Osteoblast (primary cell): Measurements from ENCODE around the gene LCN9. TPM values are rescaled to one million over a fixed set of nuclear protein-coding genes. Genes with fewer than 3 reads are reported as not detected.
"Not testable (repeated sequence)": the region's sequence is repeated elsewhere in the genome, so short reads cannot be mapped to it uniquely, and the experiment has no call there.

ENCODE experiments used
- DNase-seq: peaks from one replicate; pipeline ENCODE4 v3.0.0; 2011; ENCODE audit warnings: low spot score, mixed read lengths; ENCODE audit not compliant: insufficient read length; ENCODE audit errors: missing footprints
- H2AFZ ChIP-seq: 2 replicates; pipeline ENCODE4 v1.6.0; 2011; ENCODE audit warnings: mild to moderate bottlenecking, low read length
- H3K27ac ChIP-seq: 2 replicates; pipeline ENCODE4 v1.5.1; 2011; ENCODE audit warnings: mild to moderate bottlenecking, low read depth, low read length, moderate library complexity
- H3K27me3 ChIP-seq: 2 replicates; pipeline ENCODE4 v1.6.0; 2012; ENCODE audit warnings: mild to moderate bottlenecking, control low read depth, inconsistent platforms, low read length, moderate library complexity; ENCODE audit not compliant: insufficient read depth
- H3K36me3 ChIP-seq: 2 replicates; pipeline ENCODE4 v1.5.1; 2011; ENCODE audit warnings: mild to moderate bottlenecking, low read length, control low read depth, moderate library complexity; ENCODE audit not compliant: insufficient read depth
- H3K4me1 ChIP-seq: 2 replicates; pipeline ENCODE4 v1.5.1; 2011; ENCODE audit warnings: mild to moderate bottlenecking, low read length, control low read depth, moderate library complexity; ENCODE audit not compliant: insufficient read depth
- H3K4me2 ChIP-seq: 2 replicates; pipeline ENCODE4 v1.6.0; 2011; ENCODE audit warnings: mild to moderate bottlenecking, low read length; ENCODE audit not compliant: insufficient read depth
- H3K4me3 ChIP-seq: fragments of 200-600 bp; sonication (generic); 3 replicates; pipeline ENCODE4 v1.5.1; 2012; ENCODE audit warnings: mild to moderate bottlenecking, low read length, inconsistent platforms; ENCODE audit not compliant: insufficient read depth
- H3K79me2 ChIP-seq: 2 replicates; pipeline ENCODE4 v1.6.0; 2012; ENCODE audit warnings: mild to moderate bottlenecking, low read length, control low read depth, inconsistent platforms; ENCODE audit not compliant: insufficient read depth
- H3K9me3 ChIP-seq: 2 replicates; pipeline ENCODE4 v1.5.1; 2011; ENCODE audit warnings: low read depth, low read length, control low read depth
- H4K20me1 ChIP-seq: 2 replicates; pipeline ENCODE4 v1.6.0; 2012; ENCODE audit warnings: mild to moderate bottlenecking, low read length, control low read depth; ENCODE audit not compliant: insufficient read depth
- total RNA-seq: library from RNA; depleted of rRNA; stranded (reverse); fragments of >200 nt; gene quantifications from 2 replicates; pipeline ENCODE4 v1.2.3, GENCODE V29; 2012
- TF ChIP-seq, protein P1 (sequence below): IDR thresholded peaks from 2 replicates; pipeline ENCODE4 v1.5.1; 2011; ENCODE audit warnings: mild to moderate bottlenecking, low read depth, low read length, moderate library complexity; ENCODE audit errors: extremely low read depth

Gene LCN9
- total RNA-seq, 1 donor: not detected

DNA sequence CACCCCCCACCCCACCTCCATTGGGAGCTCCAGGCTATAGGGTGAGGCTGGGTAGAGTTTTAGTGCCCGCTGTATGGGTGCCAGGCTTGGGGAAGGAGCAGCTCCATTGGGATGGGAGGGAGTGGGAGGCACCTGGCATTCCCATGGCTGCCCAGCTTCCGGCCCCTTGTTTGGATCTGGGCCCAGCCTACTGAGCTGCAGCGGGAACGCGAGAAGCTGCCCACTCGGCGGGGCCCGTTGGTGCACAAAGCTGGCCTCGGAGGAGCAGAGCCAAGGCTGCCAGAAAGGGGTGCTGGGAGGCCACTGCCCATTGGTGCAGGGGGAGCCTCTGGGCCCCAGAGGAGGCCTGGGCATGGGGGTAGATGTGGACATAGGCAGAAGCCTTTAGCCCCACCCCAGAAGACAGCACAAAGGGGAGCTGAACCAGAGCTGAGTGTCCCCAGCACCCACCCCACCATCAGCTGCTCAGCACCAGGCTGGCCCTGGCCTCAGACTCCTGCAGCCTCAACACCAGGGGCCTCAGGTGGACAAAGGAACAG, 4.4 kb downstream of the LCN9 start:
- H3K27me3 ChIP-seq: no peaks in the 10 kb centered on the region
- no peak overlapping the region for H2AFZ ChIP-seq
- H3K4me2 ChIP-seq: no peak overlapping the region
- H3K4me3 ChIP-seq: no peak overlapping the region
- DNase-seq: peak; percentile 78
- TF ChIP-seq, protein P1, sequence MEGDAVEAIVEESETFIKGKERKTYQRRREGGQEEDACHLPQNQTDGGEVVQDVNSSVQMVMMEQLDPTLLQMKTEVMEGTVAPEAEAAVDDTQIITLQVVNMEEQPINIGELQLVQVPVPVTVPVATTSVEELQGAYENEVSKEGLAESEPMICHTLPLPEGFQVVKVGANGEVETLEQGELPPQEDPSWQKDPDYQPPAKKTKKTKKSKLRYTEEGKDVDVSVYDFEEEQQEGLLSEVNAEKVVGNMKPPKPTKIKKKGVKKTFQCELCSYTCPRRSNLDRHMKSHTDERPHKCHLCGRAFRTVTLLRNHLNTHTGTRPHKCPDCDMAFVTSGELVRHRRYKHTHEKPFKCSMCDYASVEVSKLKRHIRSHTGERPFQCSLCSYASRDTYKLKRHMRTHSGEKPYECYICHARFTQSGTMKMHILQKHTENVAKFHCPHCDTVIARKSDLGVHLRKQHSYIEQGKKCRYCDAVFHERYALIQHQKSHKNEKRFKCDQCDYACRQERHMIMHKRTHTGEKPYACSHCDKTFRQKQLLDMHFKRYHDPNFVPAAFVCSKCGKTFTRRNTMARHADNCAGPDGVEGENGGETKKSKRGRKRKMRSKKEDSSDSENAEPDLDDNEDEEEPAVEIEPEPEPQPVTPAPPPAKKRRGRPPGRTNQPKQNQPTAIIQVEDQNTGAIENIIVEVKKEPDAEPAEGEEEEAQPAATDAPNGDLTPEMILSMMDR: no peak
- H3K9me3 ChIP-seq: no peaks in the 10 kb centered on the region
- no peaks in the 10 kb centered on the region for H3K36me3 ChIP-seq
- no peaks in the 10 kb centered on the region for H3K79me2 ChIP-seq
- no peaks in the 10 kb centered on the region for H4K20me1 ChIP-seq
- no peaks in the 10 kb centered on the region for H3K4me1 ChIP-seq
- no peak overlapping the region for H3K27ac ChIP-seq

DNA sequence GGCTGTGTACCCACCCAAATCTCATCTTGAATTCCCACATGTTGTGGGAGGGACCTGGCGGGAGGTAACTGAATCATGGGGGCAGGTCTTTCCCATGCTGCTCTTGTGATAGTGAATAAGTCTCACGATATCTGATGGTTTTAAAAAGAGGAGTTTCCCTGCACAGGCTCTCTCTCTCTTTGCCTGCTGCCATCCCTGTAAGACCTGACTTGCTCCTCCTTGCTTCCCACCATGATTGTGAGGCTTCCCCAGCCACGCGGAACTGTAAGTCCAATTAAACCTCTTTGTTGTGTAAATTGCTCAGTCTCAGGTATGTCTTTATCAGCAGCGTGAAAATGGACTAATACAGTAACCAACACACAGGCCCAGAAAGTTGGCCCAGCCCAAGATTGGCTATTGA, 5.9 kb downstream of the LCN9 start:
- not testable (repeated sequence) for H4K20me1 ChIP-seq, H3K4me2 ChIP-seq, H2AFZ ChIP-seq

DNA sequence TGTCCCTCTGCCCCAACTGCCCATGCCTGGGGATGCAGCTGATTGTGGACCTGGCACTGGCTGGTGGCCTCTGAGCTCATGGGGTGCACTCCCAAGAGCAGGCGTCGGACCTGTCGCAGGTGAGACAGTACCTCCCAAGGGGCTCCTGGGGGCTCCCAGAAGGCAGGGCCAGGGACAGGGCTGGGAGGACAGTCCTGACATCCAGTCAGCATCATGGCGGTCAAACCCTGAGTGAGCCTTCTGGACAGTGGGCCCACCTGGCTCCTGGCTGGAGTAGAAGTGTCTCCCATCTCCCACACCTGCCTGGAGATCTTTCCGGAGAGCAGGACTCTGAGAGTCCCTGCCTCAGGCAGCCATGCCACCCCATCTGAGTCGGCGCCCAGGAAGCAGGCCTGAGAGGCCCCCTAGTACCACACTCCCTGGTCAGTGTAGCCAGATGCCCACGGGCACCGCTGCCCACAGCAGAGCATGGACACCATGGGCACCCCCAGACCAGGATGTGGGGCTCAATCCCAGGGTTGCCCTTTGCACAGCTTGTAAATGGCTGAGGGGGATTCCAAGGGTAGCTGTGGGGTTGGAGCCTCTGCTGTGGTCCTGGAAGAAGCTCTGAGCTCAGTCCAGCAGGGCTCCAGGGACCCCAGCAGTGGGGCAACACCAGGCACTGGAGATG, 6.6 kb downstream of the LCN9 start:
- no peak overlapping the region for H3K4me3 ChIP-seq
- TF ChIP-seq, protein P1: no peak
- H3K4me1 ChIP-seq: no peaks in the 10 kb centered on the region
- H3K4me2 ChIP-seq: no peak overlapping the region
- peak; percentile 64 for DNase-seq
- no peaks in the 10 kb centered on the region for H3K27me3 ChIP-seq
- no peaks in the 10 kb centered on the region for H3K79me2 ChIP-seq
- no peak overlapping the region for H2AFZ ChIP-seq
- H3K9me3 ChIP-seq: no peaks in the 10 kb centered on the region
- H3K27ac ChIP-seq: no peak overlapping the region
- no peaks in the 10 kb centered on the region for H4K20me1 ChIP-seq
- no peaks in the 10 kb centered on the region for H3K36me3 ChIP-seq

More for the DNA sequence above, 5.9 kb downstream of the LCN9 start:
- H3K4me1 ChIP-seq, H3K36me3 ChIP-seq, H3K9me3 ChIP-seq, DNase-seq, H3K27ac ChIP-seq, H3K27me3 ChIP-seq, H3K4me3 ChIP-seq, H3K79me2 ChIP-seq: not testable (repeated sequence)

DNA sequence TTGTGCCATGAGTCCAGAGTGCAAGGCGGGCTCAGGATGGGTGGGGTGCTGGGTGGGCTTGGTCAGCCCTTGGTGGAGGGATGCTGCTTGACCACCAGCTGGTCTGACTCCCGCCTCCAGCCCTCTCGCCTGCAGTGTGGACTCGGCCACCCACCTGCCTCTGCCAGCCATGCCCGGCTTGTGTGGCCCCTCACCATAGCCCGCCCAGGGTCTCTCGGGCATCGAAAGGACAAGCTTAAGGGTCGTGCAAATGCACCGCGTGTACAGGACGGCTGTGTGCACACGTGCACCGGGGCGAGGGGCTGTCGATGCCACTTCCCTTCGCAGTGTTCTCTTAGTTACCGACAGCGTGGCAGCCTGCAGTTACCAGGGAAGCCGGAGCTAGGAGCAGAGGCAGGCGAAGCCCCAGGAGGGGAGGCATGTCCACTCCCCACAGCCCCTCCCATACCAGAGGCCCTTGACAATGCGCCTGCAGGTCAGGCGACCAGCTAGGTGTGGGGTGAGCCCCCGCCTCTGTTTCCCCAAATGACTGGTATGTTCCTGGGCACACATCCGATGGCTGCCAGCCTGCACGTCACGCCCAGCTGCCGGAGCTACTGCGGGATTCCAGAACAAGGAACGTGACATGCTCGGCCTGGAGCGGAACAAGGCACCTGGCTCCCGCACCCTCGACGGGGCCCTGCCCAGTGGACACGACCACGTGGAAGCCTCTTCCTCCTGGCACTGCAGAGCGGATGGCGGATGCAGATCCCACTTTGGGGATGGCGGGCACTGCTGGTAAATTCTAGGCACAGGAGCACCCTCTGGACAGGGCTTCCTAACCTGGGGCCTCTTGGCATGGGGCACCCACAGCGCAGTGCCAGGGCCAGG, 7.8 kb downstream of the LCN9 start:
- H2AFZ ChIP-seq: no peak overlapping the region
- H3K4me2 ChIP-seq: no peak overlapping the region
- H3K4me3 ChIP-seq: no peak overlapping the region
- DNase-seq: peak; percentile 68
- H4K20me1 ChIP-seq: no peaks in the 10 kb centered on the region
- no peak overlapping the region for H3K27ac ChIP-seq
- H3K9me3 ChIP-seq: no peaks in the 10 kb centered on the region
- H3K27me3 ChIP-seq: no peaks in the 10 kb centered on the region
- no peaks in the 10 kb centered on the region for H3K36me3 ChIP-seq
- TF ChIP-seq, protein P1: no peak
- no peaks in the 10 kb centered on the region for H3K4me1 ChIP-seq
- H3K79me2 ChIP-seq: no peaks in the 10 kb centered on the region
